ENCODE measurements around the gene CEP89.
A peak's percentile ranks its signal among the peaks of the same experiment; 100 is the strongest.
"Not testable (repeated sequence)": the region's sequence is repeated elsewhere in the genome, so short reads cannot be mapped to it uniquely, and the experiment has no call there.

Gene CEP89

DNA sequence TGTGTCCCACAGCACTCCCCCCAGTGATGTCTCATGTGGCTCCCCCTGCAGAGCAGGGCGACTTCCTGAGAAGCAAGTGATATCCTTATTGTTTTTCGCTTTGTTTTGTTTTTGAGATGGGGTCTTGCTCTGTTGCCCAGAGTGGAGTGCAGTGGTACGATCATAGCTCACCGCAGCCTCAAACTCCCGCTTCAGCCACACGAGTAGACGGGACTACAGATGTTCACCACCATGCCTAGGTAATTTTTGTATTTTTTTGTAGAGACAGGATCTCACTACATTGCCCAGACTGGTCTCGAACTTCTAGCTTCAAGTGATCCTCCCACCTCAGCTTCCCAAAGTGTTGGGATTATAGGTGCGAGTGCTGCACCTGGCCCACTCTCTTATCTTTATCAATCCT lies 5.0 kb downstream of the CEP89 start:
- no peak for DNase-seq

DNA sequence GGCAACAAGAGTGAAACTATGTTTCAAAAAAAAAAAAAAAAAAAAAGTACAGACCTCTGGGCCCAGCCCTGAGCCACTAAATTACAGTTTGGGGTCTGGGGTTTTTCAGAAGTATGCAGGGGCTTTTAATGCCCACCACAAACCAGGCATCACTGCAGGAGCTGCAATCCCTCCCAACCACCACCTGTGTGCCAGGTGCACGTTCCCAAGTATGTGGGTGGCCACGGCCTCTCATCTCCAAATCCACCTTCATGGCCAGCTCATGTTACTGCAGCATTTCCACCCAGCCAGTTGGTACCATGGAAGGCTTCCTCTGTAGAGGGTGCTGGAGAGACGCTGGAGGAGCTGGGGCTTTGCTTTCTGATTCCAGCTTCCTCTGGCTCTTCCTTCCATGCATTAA lies 26.5 kb downstream of the CEP89 start:
- DNase-seq: no peak

DNA sequence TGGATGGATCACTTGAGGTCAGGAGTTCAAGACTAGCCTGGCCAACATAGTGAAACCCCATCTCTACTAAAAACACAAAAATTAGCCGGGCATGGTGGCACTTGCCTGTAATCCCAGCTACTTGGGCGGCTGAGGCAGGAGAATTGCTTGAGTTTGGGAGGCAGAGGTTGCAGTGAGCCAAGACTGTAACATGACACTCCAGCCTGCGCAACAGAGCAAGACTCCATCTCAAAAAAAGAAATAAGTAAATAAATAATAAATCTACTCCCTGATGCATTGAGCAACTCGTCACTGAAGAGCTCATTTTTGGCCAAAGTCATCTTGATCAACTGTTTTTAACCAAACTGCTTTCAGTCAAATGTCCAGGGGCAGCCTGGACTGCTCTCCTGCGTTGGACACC lies 30.5 kb downstream of the CEP89 start:
- DNase-seq: not testable (repeated sequence)

DNA sequence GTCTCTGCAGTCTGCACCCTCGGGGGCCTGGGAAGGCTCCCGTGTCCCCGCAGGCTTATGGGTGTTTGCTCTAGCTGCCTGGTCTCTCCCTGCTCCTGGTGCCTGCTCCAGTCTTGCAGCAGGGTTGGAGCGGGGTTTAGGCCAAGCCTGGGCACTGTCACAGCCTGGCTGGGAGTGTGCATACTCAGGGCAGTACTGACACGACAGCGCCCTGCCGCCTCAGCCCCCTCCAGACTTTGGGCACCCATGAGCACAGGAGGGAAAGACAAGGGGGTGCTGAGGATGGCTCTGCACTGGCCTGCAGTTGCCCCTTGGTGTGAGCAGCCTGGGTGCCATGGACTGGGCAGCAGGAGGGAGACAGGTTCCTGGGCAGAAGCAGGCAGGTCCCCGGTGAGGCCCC lies 35.7 kb downstream of the CEP89 start:
- no peak for DNase-seq

DNA sequence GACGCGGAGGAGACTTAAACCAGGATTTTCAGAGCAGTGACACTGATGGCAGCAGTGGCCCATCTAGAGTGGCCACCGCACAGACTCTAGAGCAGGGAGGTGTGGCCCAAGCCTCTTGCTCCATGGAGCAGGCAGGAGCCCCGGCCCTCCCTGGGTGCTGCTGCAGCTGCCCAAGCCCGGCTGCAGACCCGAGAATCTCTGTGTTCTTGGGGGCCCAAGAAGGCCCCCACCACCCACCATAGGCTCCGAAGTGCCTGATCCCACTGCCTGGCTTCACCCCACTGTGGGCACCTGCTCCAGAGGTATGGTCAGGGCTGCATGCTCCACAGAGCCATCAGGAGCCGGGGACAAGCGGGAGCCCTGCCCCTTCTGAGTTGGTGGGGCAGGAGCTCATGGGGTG lies 36.1 kb downstream of the CEP89 start:
- DNase-seq: no peak

DNA sequence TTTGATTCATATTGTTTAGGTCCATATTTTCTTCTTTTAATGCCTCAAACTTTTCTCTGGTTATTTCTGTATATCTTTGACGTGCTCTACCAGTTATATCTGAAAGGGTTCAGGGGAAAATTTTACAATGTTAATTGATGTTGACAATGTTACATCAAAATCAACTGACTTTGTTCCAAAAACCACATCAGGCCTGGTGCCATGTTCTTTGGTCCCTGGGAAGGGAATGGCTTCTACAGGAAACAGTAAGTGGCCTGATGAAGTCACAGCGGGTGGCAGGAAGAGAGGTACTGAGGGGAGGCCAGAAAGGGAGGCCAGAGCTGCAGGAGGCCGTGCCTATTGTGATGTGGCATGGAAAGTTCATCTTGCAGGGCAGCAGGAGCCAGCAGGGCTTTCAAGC lies 38.2 kb downstream of the CEP89 start:
- DNase-seq: no peak

DNA sequence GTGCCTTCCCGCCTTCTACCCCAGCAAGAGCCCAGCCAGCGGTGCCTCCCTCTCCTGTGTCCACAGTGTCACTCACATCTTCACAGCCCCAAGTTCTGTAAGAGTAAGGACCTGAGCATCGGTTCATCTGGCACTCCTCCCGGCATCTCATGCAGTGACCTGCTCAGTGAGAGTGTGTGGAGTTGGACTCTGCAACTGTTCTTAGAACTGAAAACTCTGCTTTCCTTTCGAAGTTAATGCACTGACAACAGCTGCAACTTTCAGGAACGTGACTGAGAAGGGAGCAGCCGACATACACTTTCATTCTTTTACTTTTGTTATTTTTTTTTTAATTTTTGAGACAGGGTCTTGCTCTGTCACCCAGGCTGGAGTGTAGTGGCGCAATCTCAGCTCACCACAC lies 41.2 kb downstream of the CEP89 start:
- no peak for DNase-seq

DNA sequence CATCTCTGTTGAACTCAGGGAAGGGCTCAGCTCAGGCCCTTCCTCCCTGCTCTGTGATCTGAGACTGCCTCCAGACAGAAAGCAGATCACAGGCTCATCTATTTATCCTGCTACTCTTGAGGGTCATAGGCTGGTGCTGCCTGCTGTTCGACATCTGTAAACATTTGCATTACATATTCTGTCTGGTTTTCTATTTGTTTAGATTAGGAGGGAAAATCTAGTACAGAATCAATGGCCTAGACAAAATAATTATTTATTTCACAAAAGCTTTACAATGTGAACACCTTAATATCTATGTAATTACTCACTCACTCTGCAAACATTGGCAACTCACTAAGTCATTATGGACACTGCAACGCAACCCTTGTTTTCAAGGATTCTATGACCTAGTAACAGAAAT lies 43.0 kb downstream of the CEP89 start:
- DNase-seq: no peak

GRCh38 chr19:32924200-32924599 lies 47.6 kb downstream of the CEP89 start:
- DNase-seq: peak in 24 of 58 donors; percentile 2 to 45 (median 10)

- DNase-seq: no peak
These were observed 50.1 kb downstream of the CEP89 start for GRCh38 chr19:32921624-32922023.

DNA sequence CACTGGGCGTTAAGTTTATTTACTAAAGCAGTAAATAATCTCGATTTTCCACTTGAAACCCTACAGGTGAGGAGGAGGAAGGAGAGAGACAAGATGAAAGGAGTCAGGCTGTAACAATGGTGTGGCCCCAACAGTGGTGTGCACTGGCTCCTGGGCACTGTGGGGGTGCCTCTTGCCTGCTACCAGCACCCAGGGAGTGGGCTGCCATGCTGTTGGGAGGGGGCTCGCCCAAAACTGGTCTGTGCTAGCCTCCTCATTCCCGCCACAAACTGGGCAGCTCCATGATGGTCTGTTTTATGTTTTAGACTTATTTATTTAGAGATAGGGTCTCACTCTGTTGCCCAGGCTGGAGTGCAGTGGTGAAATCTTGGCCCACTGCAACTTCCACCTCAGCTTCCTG lies 52.4 kb downstream of the CEP89 start:
- no peak for DNase-seq

GRCh38 chr19:32917616-32917996 lies 54.2 kb downstream of the CEP89 start:
- no peak for DNase-seq

GRCh38 chr19:32916969-32917615 lies 54.7 kb downstream of the CEP89 start:
- DNase-seq: no peak

DNA sequence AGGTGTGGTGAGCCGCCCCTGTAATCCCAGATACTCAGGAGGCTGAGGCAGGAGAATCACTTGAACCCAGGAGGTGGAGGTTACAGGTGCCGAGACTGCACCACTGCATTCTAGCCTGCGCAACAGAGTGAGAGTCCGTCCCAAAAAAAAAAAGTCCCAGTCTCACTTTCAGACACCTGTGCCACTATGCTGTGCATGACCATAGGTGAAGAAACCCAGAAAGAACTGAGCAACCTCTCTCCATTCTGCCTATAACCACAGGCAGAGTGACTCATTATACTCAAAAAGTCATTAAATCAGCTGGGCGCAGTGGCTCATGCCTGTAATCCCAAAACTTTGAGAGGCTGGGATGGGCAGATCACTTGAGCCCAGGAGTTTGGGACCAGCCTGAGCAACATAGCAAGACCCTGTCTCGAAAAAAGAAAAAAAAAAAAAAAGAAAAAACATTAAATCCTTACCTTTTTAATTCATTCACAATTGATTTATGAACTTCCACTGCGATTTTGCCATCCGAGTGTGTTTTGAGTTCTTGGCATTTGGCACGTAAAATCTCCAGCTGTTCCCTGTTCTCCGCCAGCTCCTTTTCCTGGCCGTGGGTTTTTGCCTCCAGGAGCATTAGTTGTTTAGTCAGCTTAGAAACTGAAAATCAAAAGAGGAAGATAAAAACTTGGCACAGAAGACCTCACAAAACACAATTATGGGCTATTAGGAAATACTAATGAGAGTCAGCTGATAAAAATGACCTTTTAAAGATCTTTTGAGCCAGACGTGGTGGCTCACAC lies 56.7 kb downstream of the CEP89 start:
- peak in 1 of 58 donors; percentile 10 for DNase-seq

DNA sequence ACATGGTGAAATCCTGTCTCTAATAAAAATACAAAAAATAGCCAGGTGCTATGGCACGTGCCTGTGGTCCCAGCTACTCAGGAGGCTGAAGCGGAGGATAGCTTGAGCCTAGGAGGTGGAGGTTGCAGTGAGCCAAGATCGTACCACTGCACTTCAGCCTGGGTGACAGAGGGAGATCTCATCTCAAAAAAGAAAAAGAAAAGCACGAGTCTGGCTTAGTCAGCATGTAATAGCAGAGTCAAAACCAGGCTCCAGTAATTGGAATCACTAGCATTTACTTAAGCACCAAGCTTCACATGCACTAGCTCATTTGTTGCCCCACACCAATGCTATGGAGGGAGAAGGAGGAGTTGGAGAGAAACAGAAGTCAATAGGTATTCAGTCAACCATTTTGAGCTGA lies 60.3 kb downstream of the CEP89 start:
- DNase-seq: no peak

DNA sequence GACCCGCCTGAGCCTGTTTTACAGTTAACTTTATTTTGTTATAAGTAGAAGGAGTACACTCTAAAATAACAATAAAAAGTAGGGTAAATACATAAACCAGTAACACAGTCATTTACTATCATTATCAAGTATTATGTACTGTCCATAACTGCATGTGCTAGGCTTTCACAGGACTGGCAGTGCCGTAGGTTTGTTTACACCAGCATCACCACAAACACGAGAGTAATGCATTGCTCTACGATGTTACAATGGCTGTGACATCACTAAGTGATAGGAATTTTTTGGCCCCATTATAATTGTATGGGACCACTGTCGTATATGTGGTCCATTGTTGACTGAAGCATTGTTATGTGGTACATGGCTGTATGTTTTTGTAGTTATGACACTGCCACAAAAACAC lies 60.9 kb downstream of the CEP89 start:
- DNase-seq: no peak

DNA sequence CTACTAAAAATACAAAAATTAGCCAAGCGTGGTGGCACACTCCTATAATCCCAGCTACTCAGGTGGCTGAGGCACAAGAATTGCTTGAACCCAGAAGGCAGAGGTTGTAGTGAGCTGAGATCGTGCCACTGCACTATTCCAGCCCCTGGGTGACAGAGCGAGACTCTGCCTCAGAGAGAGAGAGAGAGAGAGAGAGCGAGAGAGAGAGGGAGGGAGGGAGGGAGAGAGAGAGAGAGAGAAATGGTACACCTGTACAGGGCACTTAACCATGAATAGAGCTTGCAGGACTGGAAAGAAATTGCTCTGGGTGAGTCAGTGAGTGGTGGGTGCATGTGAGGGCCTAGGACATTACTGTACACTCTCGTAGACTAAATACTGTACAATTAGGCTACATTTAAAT lies 61.7 kb downstream of the CEP89 start:
- no peak for DNase-seq

GRCh38 chr19:32909257-32909656 lies 62.5 kb downstream of the CEP89 start:
- no peak for DNase-seq

DNA sequence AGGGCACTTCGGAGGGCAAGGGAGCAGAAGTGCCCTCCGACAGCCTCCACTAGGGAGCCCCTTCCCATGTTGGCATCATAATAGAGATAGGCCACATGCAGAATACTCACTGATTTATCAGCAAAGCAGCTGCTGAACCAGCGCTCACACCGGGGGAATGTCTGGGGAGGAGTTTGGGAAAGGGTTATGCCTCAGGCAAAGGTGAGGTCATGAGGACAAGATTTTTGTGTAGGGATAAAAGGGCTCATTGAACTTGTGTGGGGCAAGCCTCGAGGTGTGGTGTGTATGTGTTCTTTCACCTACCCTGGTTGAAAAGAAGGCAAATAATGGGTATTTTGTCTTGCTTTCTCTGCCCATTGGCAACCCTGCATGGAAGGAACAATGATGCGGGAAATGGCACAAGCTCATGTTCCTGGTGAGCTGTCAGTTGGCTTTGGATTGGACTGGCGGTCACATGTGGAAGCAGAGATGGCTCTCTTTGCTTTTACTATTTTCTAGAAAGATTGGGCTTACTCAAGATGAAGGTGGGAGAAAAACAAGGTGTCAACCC lies 63.0 kb downstream of the CEP89 start:
- DNase-seq: no peak

GRCh38 chr19:32902448-32902847 lies 69.3 kb downstream of the CEP89 start:
- DNase-seq: no peak

GRCh38 chr19:32901504-32902161 lies 70.1 kb downstream of the CEP89 start:
- DNase-seq: no peak

GRCh38 chr19:32896516-32897214 lies 75.1 kb downstream of the CEP89 start:
- DNase-seq: no peak

Data from anterior cingulate cortex (tissue), 58 donors.